OCI-LY7 (cell line): ENCODE data around the gene ATE1. TPM values are rescaled to one million over a fixed set of nuclear protein-coding genes. Genes with fewer than 3 reads are reported as not detected.

Experiments used
- BruUV-seq: library from RNA; stranded (reverse); fragments of 400-500 nt; replicated peaks from 2 replicates; lab custom pipeline; 2021; lab: Mats Ljungman, UMichigan
- CTCF ChIA-PET: fragments of 300-600 bp; sonication (Branson Sonifier 250); formaldehyde crosslinking; loops from one replicate; lab custom pipeline; 2022; ENCODE audit warnings: antibody characterized with exemption; ENCODE audit not compliant: unreplicated experiment; lab: Charles Lee
- POLR2A ChIA-PET: fragments of 300-600 bp; sonication (Branson Sonifier 250); formaldehyde crosslinking; loops from one replicate; lab custom pipeline; 2022; ENCODE audit warnings: antibody characterized with exemption; lab: Charles Lee
- DNase-seq: peaks from one replicate; pipeline ENCODE4 v3.0.0-alpha.2; 2015; ENCODE audit warnings: low spot score
- H2AFZ ChIP-seq: fragments of 200-600 bp; sonication (generic), shearing (Covaris generic); 2 replicates; pipeline ENCODE4 v1.6.1; 2014; ENCODE audit warnings: mild to moderate bottlenecking, antibody characterized with exemption, low read length, moderate library complexity
- H3K27ac ChIP-seq: fragments of 200-600 bp; sonication (generic); 2 replicates; pipeline ENCODE4 v1.5.1; 2014; ENCODE audit warnings: mixed run types, low read depth, mild to moderate bottlenecking, moderate library complexity, low read length, inconsistent platforms; ENCODE audit not compliant: poor library complexity, severe bottlenecking
- H3K36me3 ChIP-seq: fragments of 200-600 bp; sonication (generic); 2 replicates; pipeline ENCODE4 v1.6.1; 2014; ENCODE audit warnings: mild to moderate bottlenecking, antibody characterized with exemption, low read length, moderate library complexity, mixed read lengths; ENCODE audit not compliant: insufficient read depth
- H3K4me1 ChIP-seq: fragments of 200-600 bp; sonication (generic); 2 replicates; pipeline ENCODE4 v1.5.1; 2014; ENCODE audit warnings: mild to moderate bottlenecking, low read length; ENCODE audit not compliant: insufficient read depth, poor library complexity, severe bottlenecking
- H3K4me2 ChIP-seq: fragments of 200-600 bp; sonication (generic); 2 replicates; pipeline ENCODE4 v1.6.1; 2014; ENCODE audit warnings: mild to moderate bottlenecking, low read length
- H3K4me3 ChIP-seq: fragments of 200-600 bp; sonication (generic); 2 replicates; pipeline ENCODE4 v1.5.1; 2014; ENCODE audit warnings: mild to moderate bottlenecking, low read depth, low read length; ENCODE audit not compliant: poor library complexity, severe bottlenecking
- H3K79me2 ChIP-seq: fragments of 200-600 bp; sonication (generic); 2 replicates; pipeline ENCODE4 v1.6.1; 2016; ENCODE audit warnings: low read depth, mild to moderate bottlenecking, low read length, moderate library complexity, mixed read lengths; ENCODE audit not compliant: insufficient read depth
- H3K9me2 ChIP-seq: fragments of 200-600 bp; sonication (generic); 2 replicates; pipeline ENCODE4 v1.6.1; 2016; ENCODE audit warnings: mild to moderate bottlenecking, low read length, mixed read lengths; ENCODE audit not compliant: insufficient read depth
- H3K9me3 ChIP-seq: fragments of 200-600 bp; sonication (generic); 2 replicates; pipeline ENCODE4 v1.6.1; 2014; ENCODE audit warnings: mild to moderate bottlenecking, mixed run types, low read length, mixed read lengths
- H4K20me1 ChIP-seq: fragments of 200-600 bp; sonication (generic); 2 replicates; pipeline ENCODE4 v1.6.1; 2014; ENCODE audit warnings: mild to moderate bottlenecking, antibody characterized with exemption, low read length, moderate library complexity, mixed read lengths; ENCODE audit not compliant: insufficient read depth
- EZH2phosphoT487 ChIP-seq: fragments of 200-600 bp; sonication (generic); IDR thresholded peaks from 2 replicates; pipeline ENCODE4 v1.6.1; 2018; ENCODE audit warnings: low read depth, borderline replicate concordance, mild to moderate bottlenecking, mixed run types, antibody characterized with exemption, low read length, moderate library complexity, mixed read lengths
- intact Hi-C: fragments of 100-400 bp; cut with micrococcal nuclease; formaldehyde crosslinking; loops from one replicate; pipeline ENCODE4 v1.10.0; 2022; ENCODE audit not compliant: unreplicated experiment
- total RNA-seq, 2 experiments: library from RNA; depleted of rRNA in 1 of 2; stranded (reverse); fragments of >200 nt in 1 of 2; shearing (Covaris generic) in 1 of 2; gene quantifications; 2 replicates each; pipeline ENCODE4 v1.2.3, GENCODE V29; 2014 to 2022
- TF ChIP-seq, protein P1 (sequence below): fragments of 200-600 bp; sonication (generic); conservative IDR thresholded peaks from 2 replicates; pipeline ENCODE4 v1.5.1; 2014; ENCODE audit warnings: mild to moderate bottlenecking, antibody characterized with exemption, low read length, moderate library complexity, mixed read lengths

Gene ATE1
- total RNA-seq, 2 experiments from 2014 or later, result 14.8 to 44.7 TPM

- no peaks in the 10 kb centered on the region for H3K4me1 ChIP-seq
- H2AFZ ChIP-seq, result no peak overlapping the region
- POLR2A ChIA-PET, result interaction anchor here (0.7 kb wide), 1 partner anchor 13 kb away, joined by 3 read pairs; no protein-coding TSS in a partner anchor
- no peaks in the 10 kb centered on the region for H3K36me3 ChIP-seq
- BruUV-seq, result no TSS peak
- no peaks in the 10 kb centered on the region for H3K79me2 ChIP-seq
- no peaks in the 10 kb centered on the region for H3K9me2 ChIP-seq
- no peak overlapping the region for H3K4me3 ChIP-seq
- CTCF ChIA-PET, result no interaction called here
- intact Hi-C loops, result no loop called here
- TF ChIP-seq EZH2phosphoT487, result no peak
- TF ChIP-seq, protein P1, sequence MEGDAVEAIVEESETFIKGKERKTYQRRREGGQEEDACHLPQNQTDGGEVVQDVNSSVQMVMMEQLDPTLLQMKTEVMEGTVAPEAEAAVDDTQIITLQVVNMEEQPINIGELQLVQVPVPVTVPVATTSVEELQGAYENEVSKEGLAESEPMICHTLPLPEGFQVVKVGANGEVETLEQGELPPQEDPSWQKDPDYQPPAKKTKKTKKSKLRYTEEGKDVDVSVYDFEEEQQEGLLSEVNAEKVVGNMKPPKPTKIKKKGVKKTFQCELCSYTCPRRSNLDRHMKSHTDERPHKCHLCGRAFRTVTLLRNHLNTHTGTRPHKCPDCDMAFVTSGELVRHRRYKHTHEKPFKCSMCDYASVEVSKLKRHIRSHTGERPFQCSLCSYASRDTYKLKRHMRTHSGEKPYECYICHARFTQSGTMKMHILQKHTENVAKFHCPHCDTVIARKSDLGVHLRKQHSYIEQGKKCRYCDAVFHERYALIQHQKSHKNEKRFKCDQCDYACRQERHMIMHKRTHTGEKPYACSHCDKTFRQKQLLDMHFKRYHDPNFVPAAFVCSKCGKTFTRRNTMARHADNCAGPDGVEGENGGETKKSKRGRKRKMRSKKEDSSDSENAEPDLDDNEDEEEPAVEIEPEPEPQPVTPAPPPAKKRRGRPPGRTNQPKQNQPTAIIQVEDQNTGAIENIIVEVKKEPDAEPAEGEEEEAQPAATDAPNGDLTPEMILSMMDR, result no peak
- H3K27ac ChIP-seq, result no peak overlapping the region
- no peak overlapping the region for H3K4me2 ChIP-seq
- DNase-seq, result no peak
- no peaks in the 10 kb centered on the region for H4K20me1 ChIP-seq
- H3K9me3 ChIP-seq, result peaks cover 11% of the 10 kb centered on the region
Observed at GRCh38 chr10:121772406-121772805, 155.4 kb downstream of the ATE1 start.

DNA sequence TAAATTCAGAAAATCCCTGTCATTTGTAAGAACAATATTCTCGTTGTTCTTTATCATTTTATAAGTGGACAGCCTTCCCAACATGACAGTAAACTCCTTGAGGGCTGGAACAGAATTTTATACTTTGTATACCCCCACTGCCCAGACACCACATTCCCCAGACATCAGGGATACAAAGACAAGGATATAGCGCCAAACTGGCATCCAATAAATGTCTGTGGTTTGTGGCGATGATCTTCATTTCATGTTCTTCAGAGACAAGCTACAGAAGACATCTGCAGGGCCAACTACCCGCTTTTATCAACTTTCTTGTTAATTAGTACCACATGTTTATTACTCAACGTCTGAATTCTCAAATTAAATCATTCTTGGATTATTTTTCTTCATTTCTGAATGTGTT lies 155.9 kb downstream of the ATE1 start:
- no TSS peak for BruUV-seq
- ChIA-PET CTCF (no interaction called here), POLR2A (interaction anchor here (0.7 kb wide), 1 partner anchor 13 kb away, joined by 3 read pairs; no protein-coding TSS in a partner anchor)
- DNase-seq, result no peak
- Histone ChIP-seq H3K27ac (no peak overlapping the region), H3K9me3 (peaks cover 12% of the 10 kb centered on the region), H3K4me2 (no peak overlapping the region), H3K4me1 (no peaks in the 10 kb centered on the region), H2AFZ (no peak overlapping the region), H3K36me3 (no peaks in the 10 kb centered on the region), H3K79me2 (no peaks in the 10 kb centered on the region), H4K20me1 (no peaks in the 10 kb centered on the region), H3K9me2 (no peaks in the 10 kb centered on the region), H3K4me3 (no peak overlapping the region)
- intact Hi-C loops, result no loop called here
- no peak for TF ChIP-seq EZH2phosphoT487
- TF ChIP-seq, protein P1, result no peak

DNA sequence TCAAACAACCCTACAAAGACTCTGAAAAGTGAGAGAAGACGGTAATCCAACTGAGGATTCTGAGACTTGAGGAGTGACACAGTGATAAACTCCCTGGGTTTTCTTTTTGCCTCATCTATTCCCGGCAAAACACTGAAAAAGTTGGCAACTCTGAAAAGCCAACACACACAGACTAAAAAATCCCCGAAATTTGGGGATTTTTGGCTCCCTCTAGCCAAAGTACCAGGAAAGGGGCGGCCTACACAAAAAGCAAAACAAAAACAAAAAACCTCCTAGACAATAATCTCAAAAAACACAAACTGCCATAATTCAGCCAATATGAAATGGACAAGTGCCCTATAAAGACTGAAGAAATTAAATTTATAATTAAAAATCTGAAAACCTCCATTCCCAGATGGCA lies 161.4 kb downstream of the ATE1 start:
- H3K4me1 ChIP-seq, result no peaks in the 10 kb centered on the region
- no peak overlapping the region for H3K4me2 ChIP-seq
- TF ChIP-seq EZH2phosphoT487, result no peak
- TF ChIP-seq, protein P1, result no peak
- H3K27ac ChIP-seq, result no peak overlapping the region
- no peak overlapping the region for H2AFZ ChIP-seq
- ChIA-PET CTCF (no interaction called here), POLR2A (no interaction called here)
- H3K36me3 ChIP-seq, result no peaks in the 10 kb centered on the region
- H3K79me2 ChIP-seq, result no peaks in the 10 kb centered on the region
- H3K9me3 ChIP-seq, result peaks cover 12% of the 10 kb centered on the region
- no peaks in the 10 kb centered on the region for H3K9me2 ChIP-seq
- intact Hi-C loops, result no loop called here
- no peaks in the 10 kb centered on the region for H4K20me1 ChIP-seq
- H3K4me3 ChIP-seq, result no peak overlapping the region
- no TSS peak for BruUV-seq
- no peak for DNase-seq
